ENCODE data around the gene SLC15A3. TPM values are rescaled to one million over a fixed set of nuclear protein-coding genes. Genes with fewer than 3 reads are reported as not detected.

SLC15A3 gene
- total RNA-seq = 11.6 and 14.6 TPM in 2 replicates
- long read RNA-seq, partial matches to known transcripts = 0 of 1 reads
- long read RNA-seq, other reads (novel, unspliced or antisense) = 1 of 1 reads

- Mint-ChIP-seq H3K36me3 (ENCODE audit: unreplicated experiment) (no peaks in the 10 kb centered on the region), H3K9me3 (ENCODE audit: unreplicated experiment) (no peaks in the 10 kb centered on the region), H3K4me1 (ENCODE audit: unreplicated experiment) (peaks cover 17% of the 10 kb centered on the region), H3K27ac (ENCODE audit: unreplicated experiment) (peak within 1 kb of the TSS; percentile 88), H3K4me3 (ENCODE audit: unreplicated experiment) (peak within 1 kb of the TSS; percentile 72), H3K27me3 (ENCODE audit: unreplicated experiment) (no peaks in the 10 kb centered on the region)
- DNase-seq (ENCODE audit: extremely low spot score, unreplicated experiment) = no peak
- no peak for TF ChIP-seq CTCF (IDR thresholded peaks at IDR 0.05)
Observed at GRCh38 chr11:60951904-60952741, at the start of gene SLC15A3. TSS of gene SLC15A3 (minus strand) at chr11:60952176. CDS start at chr11:60951551, 625 bp downstream.

- H3K27me3 Mint-ChIP-seq (ENCODE audit: unreplicated experiment) = peaks cover 31% of the 10 kb centered on the region
- H3K9me3 Mint-ChIP-seq (ENCODE audit: unreplicated experiment) = no peaks in the 10 kb centered on the region
- H3K4me3 Mint-ChIP-seq (ENCODE audit: unreplicated experiment) = no peak overlapping the region
- no peak overlapping the region for H3K27ac Mint-ChIP-seq (ENCODE audit: unreplicated experiment)
- peaks cover 5% of the 10 kb centered on the region for H3K4me1 Mint-ChIP-seq (ENCODE audit: unreplicated experiment)
- no peak for TF ChIP-seq CTCF (IDR thresholded peaks at IDR 0.05)
- DNase-seq (ENCODE audit: extremely low spot score, unreplicated experiment) = no peak
- no peaks in the 10 kb centered on the region for H3K36me3 Mint-ChIP-seq (ENCODE audit: unreplicated experiment)
Observed at GRCh38 chr11:61000426-61000825, 48.5 kb upstream of the SLC15A3 start.

- no peak for TF ChIP-seq CTCF (IDR thresholded peaks at IDR 0.05)
- H3K4me3 Mint-ChIP-seq (ENCODE audit: unreplicated experiment) = no peak overlapping the region
- no peak for DNase-seq (ENCODE audit: extremely low spot score, unreplicated experiment)
- H3K4me1 Mint-ChIP-seq (ENCODE audit: unreplicated experiment) = no peaks in the 10 kb centered on the region
- H3K27ac Mint-ChIP-seq (ENCODE audit: unreplicated experiment) = no peak overlapping the region
- no peaks in the 10 kb centered on the region for H3K9me3 Mint-ChIP-seq (ENCODE audit: unreplicated experiment)
- no peaks in the 10 kb centered on the region for H3K36me3 Mint-ChIP-seq (ENCODE audit: unreplicated experiment)
- peaks cover 44% of the 10 kb centered on the region for H3K27me3 Mint-ChIP-seq (ENCODE audit: unreplicated experiment)
Observed at GRCh38 chr11:60996381-60997138, 44.6 kb upstream of the SLC15A3 start.

- H3K36me3 Mint-ChIP-seq (ENCODE audit: unreplicated experiment) = no peaks in the 10 kb centered on the region
- no peaks in the 10 kb centered on the region for H3K9me3 Mint-ChIP-seq (ENCODE audit: unreplicated experiment)
- peaks cover 48% of the 10 kb centered on the region for H3K27me3 Mint-ChIP-seq (ENCODE audit: unreplicated experiment)
- H3K4me1 Mint-ChIP-seq (ENCODE audit: unreplicated experiment) = no peaks in the 10 kb centered on the region
- no peak overlapping the region for H3K27ac Mint-ChIP-seq (ENCODE audit: unreplicated experiment)
- TF ChIP-seq CTCF (IDR thresholded peaks at IDR 0.05) = no peak
- no peak overlapping the region for H3K4me3 Mint-ChIP-seq (ENCODE audit: unreplicated experiment)
- DNase-seq (ENCODE audit: extremely low spot score, unreplicated experiment) = no peak
Observed at GRCh38 chr11:60995798-60996197, 43.8 kb upstream of the SLC15A3 start.
